H1 (cell line): Measurements from ENCODE around the gene TMEM38A. TPM values are rescaled to one million over a fixed set of nuclear protein-coding genes. Genes with fewer than 3 reads are reported as not detected.

ENCODE experiments used
- CTCF ChIA-PET: fragments of 300-600 bp; sonication (Branson Sonifier 250); formaldehyde crosslinking; loops from one replicate; lab custom pipeline; 2021; ENCODE audit not compliant: partially characterized antibody; lab: Charles Lee
- POLR2A ChIA-PET: fragments of 300-600 bp; sonication (Branson Sonifier 250); formaldehyde crosslinking; loops from one replicate; lab custom pipeline; 2021; ENCODE audit warnings: inconsistent platforms; ENCODE audit not compliant: partially characterized antibody; lab: Charles Lee
- DNase-seq, 2 experiments: peaks; one replicate each; pipeline versions ENCODE4 v3.0.0 to v3.0.0-alpha.2; 2010 to 2022; ENCODE audit warnings: low spot score in 2 of 2, low read depth in 1 of 2, mixed read lengths in 1 of 2
- FAIRE-seq: peaks from 2 replicates; lab custom pipeline; 2011; peaks lifted over from hg19 to GRCh38; lab: Jason Lieb, UNC
- H2AFZ ChIP-seq: 2 replicates; pipeline ENCODE4 v1.8.1; 2012; ENCODE audit warnings: low read length, inconsistent platforms
- H2AK5ac ChIP-seq: 2 replicates; pipeline ENCODE4 v1.6.1; 2013; ENCODE audit warnings: low read depth, low read length
- H2BK120ac ChIP-seq: replicated peaks from 2 replicates; pipeline ENCODE3; 2013; ENCODE audit warnings: low read depth, low read length, inconsistent platforms
- H2BK12ac ChIP-seq: 2 replicates; pipeline ENCODE4 v1.6.1; 2013; ENCODE audit warnings: low read depth, low read length
- H2BK15ac ChIP-seq: 2 replicates; pipeline ENCODE4 v1.6.1; 2013; ENCODE audit warnings: low read length
- H2BK20ac ChIP-seq: 2 replicates; pipeline ENCODE4 v1.6.1; 2013; ENCODE audit warnings: low read length
- H2BK5ac ChIP-seq: 2 replicates; pipeline ENCODE4 v1.6.1; 2013; ENCODE audit warnings: low read depth, low read length
- H3K14ac ChIP-seq: 2 replicates; pipeline ENCODE4 v1.6.1; 2013; ENCODE audit warnings: inconsistent platforms; ENCODE audit not compliant: insufficient read length
- H3K18ac ChIP-seq: 2 replicates; pipeline ENCODE4 v1.6.1; 2013; ENCODE audit warnings: low read length; ENCODE audit errors: extremely low read depth
- H3K23ac ChIP-seq: 2 replicates; pipeline ENCODE4 v1.6.1; 2013; ENCODE audit warnings: inconsistent platforms; ENCODE audit not compliant: insufficient read length
- H3K23me2 ChIP-seq: 2 replicates; pipeline ENCODE4 v1.6.1; 2013; ENCODE audit warnings: low read depth, low read length
- H3K27ac ChIP-seq: 2 replicates; pipeline ENCODE4 v1.6.1; 2011; ENCODE audit warnings: low read depth, low read length, inconsistent platforms
- H3K27me3 ChIP-seq, 4 experiments: replicated peaks in 1 of 4; 1 replicate in 1 of 4; 2 replicates in 3 of 4; pipeline versions ENCODE4 v1.6.1 to v1.8.1; 2011 to 2013; ENCODE audit warnings: low read length in 3 of 4, mild to moderate bottlenecking in 3 of 4, inconsistent platforms in 2 of 4, mixed read lengths in 2 of 4, moderate library complexity in 1 of 4; ENCODE audit not compliant: control insufficient read depth in 3 of 4, insufficient read depth in 3 of 4; ENCODE audit errors: extremely low read depth in 1 of 4
- H3K36me3 ChIP-seq, 4 experiments: 2 replicates each; pipeline versions ENCODE4 v1.6.1 to v1.8.1; 2011 to 2013; ENCODE audit warnings: mild to moderate bottlenecking in 4 of 4, low read length in 3 of 4, moderate library complexity in 2 of 4, control low read depth in 1 of 4, inconsistent platforms in 1 of 4; ENCODE audit not compliant: insufficient read depth in 4 of 4, control insufficient read depth in 2 of 4
- H3K4ac ChIP-seq: replicated peaks from 2 replicates; pipeline ENCODE3; 2013; ENCODE audit warnings: low read length, low read depth, mixed read lengths, inconsistent platforms; ENCODE audit not compliant: insufficient read length
- H3K4me1 ChIP-seq, 4 experiments: replicated peaks in 1 of 4; 1 replicate in 1 of 4; 2 replicates in 3 of 4; pipeline versions ENCODE4 v1.6.1 to v1.8.1; 2011 to 2013; ENCODE audit warnings: low read length in 3 of 4, inconsistent platforms in 2 of 4, mixed read lengths in 1 of 4; ENCODE audit not compliant: insufficient read depth in 4 of 4, control insufficient read depth in 3 of 4
- H3K4me2 ChIP-seq, 2 experiments: 2 replicates each; pipeline versions ENCODE4 v1.6.1 to v1.8.1; 2011 to 2013; ENCODE audit warnings: low read depth in 2 of 2, low read length in 2 of 2, control low read depth in 1 of 2, inconsistent platforms in 1 of 2, mild to moderate bottlenecking in 1 of 2; ENCODE audit not compliant: insufficient read depth in 1 of 2
- H3K4me3 ChIP-seq, 4 experiments: fragments of 200-600, 300-600 bp in 1 of 4; sonication (generic), shearing (Covaris generic), sonication (Bioruptor Twin) in 1 of 4; 2 replicates each; pipeline versions ENCODE4 v1.5.1 to v1.8.1; 2011 to 2016; ENCODE audit warnings: low read length in 4 of 4, low read depth in 3 of 4, control low read depth in 2 of 4, inconsistent platforms in 2 of 4, mild to moderate bottlenecking in 2 of 4, mixed read lengths in 1 of 4, moderate library complexity in 1 of 4; ENCODE audit not compliant: insufficient read depth in 2 of 4; ENCODE audit errors: extremely low read depth in 1 of 4
- H3K56ac ChIP-seq: replicated peaks from 2 replicates; pipeline ENCODE3; 2013; ENCODE audit warnings: low read depth, mild to moderate bottlenecking, mixed read lengths, low read length, inconsistent platforms; ENCODE audit not compliant: insufficient read length
- H3K79me1 ChIP-seq: 2 replicates; pipeline ENCODE4 v1.6.1; 2013; ENCODE audit warnings: low read depth, low read length, control low read depth
- H3K79me2 ChIP-seq, 2 experiments: 2 replicates each; pipeline versions ENCODE4 v1.6.1 to v1.8.1; 2012 to 2013; ENCODE audit warnings: low read length in 2 of 2, mild to moderate bottlenecking in 2 of 2, inconsistent platforms in 1 of 2; ENCODE audit not compliant: insufficient read depth in 2 of 2, control insufficient read depth in 1 of 2
- H3K9ac ChIP-seq, 4 experiments: replicated peaks in 1 of 4; 1 replicate in 1 of 4; 2 replicates in 3 of 4; pipeline versions ENCODE4 v1.6.1 to v1.8.1; 2011 to 2013; ENCODE audit warnings: low read depth in 3 of 4, low read length in 3 of 4, control low read depth in 2 of 4, mild to moderate bottlenecking in 2 of 4, moderate library complexity in 2 of 4, inconsistent platforms in 1 of 4; ENCODE audit errors: extremely low read depth in 1 of 4
- H3K9me3 ChIP-seq, 2 experiments: 2 replicates each; pipeline versions ENCODE4 v1.6.1 to v1.8.1; 2012 to 2013; ENCODE audit warnings: mild to moderate bottlenecking in 2 of 2, moderate library complexity in 2 of 2, control low read depth in 1 of 2, inconsistent platforms in 1 of 2, low read depth in 1 of 2, low read length in 1 of 2, mixed read lengths in 1 of 2; ENCODE audit not compliant: insufficient read depth in 2 of 2
- H4K20me1 ChIP-seq, 2 experiments: replicated peaks in 1 of 2; 2 replicates each; pipeline versions ENCODE3 to v1.8.1; 2011 to 2013; ENCODE audit warnings: inconsistent platforms in 2 of 2, low read length in 2 of 2, mild to moderate bottlenecking in 1 of 2; ENCODE audit not compliant: insufficient read depth in 2 of 2, control insufficient read depth in 1 of 2
- H4K5ac ChIP-seq: 2 replicates; pipeline ENCODE4 v1.6.1; 2013; ENCODE audit warnings: low read length, low read depth, mixed read lengths, inconsistent platforms; ENCODE audit not compliant: insufficient read length
- H4K8ac ChIP-seq: 2 replicates; pipeline ENCODE4 v1.8.0; 2013; ENCODE audit warnings: mild to moderate bottlenecking, moderate library complexity, low read length, inconsistent platforms; ENCODE audit not compliant: insufficient read depth; ENCODE audit errors: extremely low read depth
- H4K91ac ChIP-seq: replicated peaks from 2 replicates; pipeline ENCODE3; 2013; ENCODE audit warnings: low read length, mixed read lengths, inconsistent platforms; ENCODE audit not compliant: insufficient read length
- BRCA1 ChIP-seq: IDR thresholded peaks from 2 replicates; pipeline ENCODE4 v1.6.1; 2012; ENCODE audit warnings: low read depth, low read length, improper control_type of control experiment
- CTBP2 ChIP-seq: IDR thresholded peaks from 2 replicates; pipeline ENCODE4 v1.7.0; 2011; ENCODE audit warnings: borderline replicate concordance, mild to moderate bottlenecking, moderate library complexity, mixed read lengths, low read length; ENCODE audit not compliant: insufficient read depth, insufficient read length
- GTF2F1 ChIP-seq: IDR thresholded peaks from 2 replicates; pipeline ENCODE4 v1.6.1; 2012; ENCODE audit warnings: low read depth, low read length, improper control_type of control experiment, borderline replicate concordance
- HDAC6 ChIP-seq: IDR thresholded peaks from one replicate; pipeline ENCODE4 v1.7.1; 2012; ENCODE audit warnings: low read depth, mild to moderate bottlenecking, inconsistent platforms, low read length, moderate library complexity
- KDM1A ChIP-seq: fragments of 200-600, 300-600 bp; sonication (generic); IDR thresholded peaks from 2 replicates; pipeline ENCODE4 v1.7.1; 2016; ENCODE audit warnings: mild to moderate bottlenecking, low read length, borderline replicate concordance
- KDM5A ChIP-seq: fragments of 200-600 bp; IDR thresholded peaks from 2 replicates; pipeline ENCODE4 v1.7.1; 2012; ENCODE audit warnings: mild to moderate bottlenecking, low read length, inconsistent platforms, mixed read lengths
- MAX ChIP-seq: IDR thresholded peaks from 2 replicates; pipeline ENCODE4 v1.6.1; 2012; ENCODE audit warnings: inconsistent platforms
- WGBS, 2 experiments: shearing (Covaris generic) in 1 of 2; methylation state at CpG; one replicate each; pipeline versions ENCODE4 v1.1.6 to v1.1.7; 2013 to 2015; ENCODE audit warnings: low lambda C conversion rate in 2 of 2, mixed read lengths in 2 of 2, inconsistent platforms in 1 of 2, low coverage in 1 of 2, missing lambda C conversion rate in 1 of 2; ENCODE audit not compliant: insufficient replicate concordance in 2 of 2, insufficient coverage in 1 of 2, insufficient read length in 1 of 2; ENCODE audit errors: extremely low coverage in 1 of 2, missing lambda C conversion rate in 1 of 2; 5-methylcytosine and 5-hydroxymethylcytosine counted together
- polyA plus RNA-seq, 7 experiments: library from polyadenylated mRNA; depleted of rRNA in 3 of 7; stranded (reverse) in 5 of 7; unstranded in 2 of 7; fragments of >200 nt in 5 of 7; fragments of 200-250 nt in 2 of 7; gene quantifications; 1 replicate in 5 of 7; 2 replicates in 1 of 7; 4 replicates in 1 of 7; pipeline versions ENCODE4 v1.2.1 to v1.2.3, GENCODE V29; 2011 to 2013; ENCODE audit warnings: missing spikeins in 2 of 7, mixed read lengths in 2 of 7
- total RNA-seq: library from RNA; stranded (reverse); fragmentation: NEBNext Ultra II Directional; extraction: Animal tissue kit (Norgen Biotek cat#: 25700); gene quantifications from 2 replicates; pipeline ENCODE4 v1.2.1, GENCODE V29; 2021

The TMEM38A gene
- total and polyA plus RNA-seq, 2 of the 8 experiments (the other 6 are each of a cell fraction or from before 2014, with no cell fraction given), result 8.9 to 9.2 TPM

- H2BK120ac ChIP-seq, result no peak overlapping the region
- no peak overlapping the region for H3K4me2 ChIP-seq
- no peak overlapping the region for H3K56ac ChIP-seq
- H4K91ac ChIP-seq, result no peak overlapping the region
- DNase-seq, result no peak
- H3K79me2 ChIP-seq, result no peaks in the 10 kb centered on the region
- H4K20me1 ChIP-seq, result no peaks in the 10 kb centered on the region
- H3K27me3 ChIP-seq, result no peaks in the 10 kb centered on the region
- ChIA-PET CTCF (interaction anchor here (2.5 kb wide), 1 partner anchor 11 kb away, joined by 10 read pairs; no protein-coding TSS in a partner anchor), POLR2A (interaction anchor here (1.1 kb wide), 1 partner anchor 56 kb away, joined by 3 read pairs; no protein-coding TSS in a partner anchor)
- no peak overlapping the region for H3K4ac ChIP-seq
- no peaks in the 10 kb centered on the region for H3K23me2 ChIP-seq
- no peak overlapping the region for H3K9ac ChIP-seq
- no peak overlapping the region for H4K8ac ChIP-seq
- no peak overlapping the region for H3K14ac ChIP-seq
- H3K4me1 ChIP-seq, result no peaks in the 10 kb centered on the region
- no peak overlapping the region for H3K23ac ChIP-seq
- H3K4me3 ChIP-seq, result no peak overlapping the region
- H4K5ac ChIP-seq, result no peak overlapping the region
- H3K36me3 ChIP-seq, result no peaks in the 10 kb centered on the region
- no peak overlapping the region for H2AFZ ChIP-seq
- H2BK5ac ChIP-seq, result no peak overlapping the region
- H3K18ac ChIP-seq, result no peak overlapping the region
- H2BK12ac ChIP-seq, result no peak overlapping the region
- no peak for FAIRE-seq
- no peak overlapping the region for H2BK20ac ChIP-seq
- no peaks in the 10 kb centered on the region for H3K79me1 ChIP-seq
- H2BK15ac ChIP-seq, result no peak overlapping the region
- 84% methylated on average over 4 of the region's 4 CpGs; no CpG with 5 or more reads in 1 of the 2 experiments for WGBS, 2 experiments
- no peak overlapping the region for H3K27ac ChIP-seq
- H2AK5ac ChIP-seq, result no peak overlapping the region
- H3K9me3 ChIP-seq, result no peaks in the 10 kb centered on the region
- TF ChIP-seq KDM1A (no peak), KDM5A (no peak), MAX (no peak), BRCA1 (no peak), GTF2F1 (no peak), CTBP2 (no peak), HDAC6 (no peak)
Measured at GRCh38 chr19:16703677-16704076, 42.7 kb downstream of the TMEM38A start.
